H1 (cell line): ENCODE data around the gene BCL11A. TPM values are rescaled to one million over a fixed set of nuclear protein-coding genes. Genes with fewer than 3 reads are reported as not detected.
A peak's percentile ranks its signal among the peaks of the same experiment; 100 is the strongest.

ENCODE experiments used
- CTCF ChIA-PET: fragments of 300-600 bp; sonication (Branson Sonifier 250); formaldehyde crosslinking; loops from one replicate; lab custom pipeline; 2021; ENCODE audit not compliant: partially characterized antibody; lab: Charles Lee
- POLR2A ChIA-PET: fragments of 300-600 bp; sonication (Branson Sonifier 250); formaldehyde crosslinking; loops from one replicate; lab custom pipeline; 2021; ENCODE audit warnings: inconsistent platforms; ENCODE audit not compliant: partially characterized antibody; lab: Charles Lee
- DNase-seq, 2 experiments: peaks; one replicate each; pipeline versions ENCODE4 v3.0.0 to v3.0.0-alpha.2; 2010 to 2022; ENCODE audit warnings: low spot score in 2 of 2, low read depth in 1 of 2, mixed read lengths in 1 of 2
- FAIRE-seq: peaks from 2 replicates; lab custom pipeline; 2011; peaks lifted over from hg19 to GRCh38; lab: Jason Lieb, UNC
- H2AFZ ChIP-seq: 2 replicates; pipeline ENCODE4 v1.8.1; 2012; ENCODE audit warnings: low read length, inconsistent platforms
- H2AK5ac ChIP-seq: 2 replicates; pipeline ENCODE4 v1.6.1; 2013; ENCODE audit warnings: low read depth, low read length
- H2BK120ac ChIP-seq: replicated peaks from 2 replicates; pipeline ENCODE3; 2013; ENCODE audit warnings: low read depth, low read length, inconsistent platforms
- H2BK12ac ChIP-seq: 2 replicates; pipeline ENCODE4 v1.6.1; 2013; ENCODE audit warnings: low read depth, low read length
- H2BK15ac ChIP-seq: 2 replicates; pipeline ENCODE4 v1.6.1; 2013; ENCODE audit warnings: low read length
- H2BK20ac ChIP-seq: 2 replicates; pipeline ENCODE4 v1.6.1; 2013; ENCODE audit warnings: low read length
- H2BK5ac ChIP-seq: 2 replicates; pipeline ENCODE4 v1.6.1; 2013; ENCODE audit warnings: low read depth, low read length
- H3K14ac ChIP-seq: 2 replicates; pipeline ENCODE4 v1.6.1; 2013; ENCODE audit warnings: inconsistent platforms; ENCODE audit not compliant: insufficient read length
- H3K18ac ChIP-seq: 2 replicates; pipeline ENCODE4 v1.6.1; 2013; ENCODE audit warnings: low read length; ENCODE audit errors: extremely low read depth
- H3K23ac ChIP-seq: 2 replicates; pipeline ENCODE4 v1.6.1; 2013; ENCODE audit warnings: inconsistent platforms; ENCODE audit not compliant: insufficient read length
- H3K23me2 ChIP-seq: 2 replicates; pipeline ENCODE4 v1.6.1; 2013; ENCODE audit warnings: low read depth, low read length
- H3K27ac ChIP-seq: 2 replicates; pipeline ENCODE4 v1.6.1; 2011; ENCODE audit warnings: low read depth, low read length, inconsistent platforms
- H3K27me3 ChIP-seq, 4 experiments: replicated peaks in 1 of 4; 1 replicate in 1 of 4; 2 replicates in 3 of 4; pipeline versions ENCODE4 v1.6.1 to v1.8.1; 2011 to 2013; ENCODE audit warnings: low read length in 3 of 4, mild to moderate bottlenecking in 3 of 4, inconsistent platforms in 2 of 4, mixed read lengths in 2 of 4, moderate library complexity in 1 of 4; ENCODE audit not compliant: control insufficient read depth in 3 of 4, insufficient read depth in 3 of 4; ENCODE audit errors: extremely low read depth in 1 of 4
- H3K36me3 ChIP-seq, 4 experiments: 2 replicates each; pipeline versions ENCODE4 v1.6.1 to v1.8.1; 2011 to 2013; ENCODE audit warnings: mild to moderate bottlenecking in 4 of 4, low read length in 3 of 4, moderate library complexity in 2 of 4, control low read depth in 1 of 4, inconsistent platforms in 1 of 4; ENCODE audit not compliant: insufficient read depth in 4 of 4, control insufficient read depth in 2 of 4
- H3K4ac ChIP-seq: replicated peaks from 2 replicates; pipeline ENCODE3; 2013; ENCODE audit warnings: low read length, low read depth, mixed read lengths, inconsistent platforms; ENCODE audit not compliant: insufficient read length
- H3K4me1 ChIP-seq, 4 experiments: replicated peaks in 1 of 4; 1 replicate in 1 of 4; 2 replicates in 3 of 4; pipeline versions ENCODE4 v1.6.1 to v1.8.1; 2011 to 2013; ENCODE audit warnings: low read length in 3 of 4, inconsistent platforms in 2 of 4, mixed read lengths in 1 of 4; ENCODE audit not compliant: insufficient read depth in 4 of 4, control insufficient read depth in 3 of 4
- H3K4me2 ChIP-seq, 2 experiments: 2 replicates each; pipeline versions ENCODE4 v1.6.1 to v1.8.1; 2011 to 2013; ENCODE audit warnings: low read depth in 2 of 2, low read length in 2 of 2, control low read depth in 1 of 2, inconsistent platforms in 1 of 2, mild to moderate bottlenecking in 1 of 2; ENCODE audit not compliant: insufficient read depth in 1 of 2
- H3K4me3 ChIP-seq, 4 experiments: fragments of 200-600, 300-600 bp in 1 of 4; sonication (generic), shearing (Covaris generic), sonication (Bioruptor Twin) in 1 of 4; 2 replicates each; pipeline versions ENCODE4 v1.5.1 to v1.8.1; 2011 to 2016; ENCODE audit warnings: low read length in 4 of 4, low read depth in 3 of 4, control low read depth in 2 of 4, inconsistent platforms in 2 of 4, mild to moderate bottlenecking in 2 of 4, mixed read lengths in 1 of 4, moderate library complexity in 1 of 4; ENCODE audit not compliant: insufficient read depth in 2 of 4; ENCODE audit errors: extremely low read depth in 1 of 4
- H3K56ac ChIP-seq: replicated peaks from 2 replicates; pipeline ENCODE3; 2013; ENCODE audit warnings: low read depth, mild to moderate bottlenecking, mixed read lengths, low read length, inconsistent platforms; ENCODE audit not compliant: insufficient read length
- H3K79me1 ChIP-seq: 2 replicates; pipeline ENCODE4 v1.6.1; 2013; ENCODE audit warnings: low read depth, low read length, control low read depth
- H3K79me2 ChIP-seq, 2 experiments: 2 replicates each; pipeline versions ENCODE4 v1.6.1 to v1.8.1; 2012 to 2013; ENCODE audit warnings: low read length in 2 of 2, mild to moderate bottlenecking in 2 of 2, inconsistent platforms in 1 of 2; ENCODE audit not compliant: insufficient read depth in 2 of 2, control insufficient read depth in 1 of 2
- H3K9ac ChIP-seq, 4 experiments: replicated peaks in 1 of 4; 1 replicate in 1 of 4; 2 replicates in 3 of 4; pipeline versions ENCODE4 v1.6.1 to v1.8.1; 2011 to 2013; ENCODE audit warnings: low read depth in 3 of 4, low read length in 3 of 4, control low read depth in 2 of 4, mild to moderate bottlenecking in 2 of 4, moderate library complexity in 2 of 4, inconsistent platforms in 1 of 4; ENCODE audit errors: extremely low read depth in 1 of 4
- H3K9me3 ChIP-seq, 2 experiments: 2 replicates each; pipeline versions ENCODE4 v1.6.1 to v1.8.1; 2012 to 2013; ENCODE audit warnings: mild to moderate bottlenecking in 2 of 2, moderate library complexity in 2 of 2, control low read depth in 1 of 2, inconsistent platforms in 1 of 2, low read depth in 1 of 2, low read length in 1 of 2, mixed read lengths in 1 of 2; ENCODE audit not compliant: insufficient read depth in 2 of 2
- H4K20me1 ChIP-seq, 2 experiments: replicated peaks in 1 of 2; 2 replicates each; pipeline versions ENCODE3 to v1.8.1; 2011 to 2013; ENCODE audit warnings: inconsistent platforms in 2 of 2, low read length in 2 of 2, mild to moderate bottlenecking in 1 of 2; ENCODE audit not compliant: insufficient read depth in 2 of 2, control insufficient read depth in 1 of 2
- H4K5ac ChIP-seq: 2 replicates; pipeline ENCODE4 v1.6.1; 2013; ENCODE audit warnings: low read length, low read depth, mixed read lengths, inconsistent platforms; ENCODE audit not compliant: insufficient read length
- H4K8ac ChIP-seq: 2 replicates; pipeline ENCODE4 v1.8.0; 2013; ENCODE audit warnings: mild to moderate bottlenecking, moderate library complexity, low read length, inconsistent platforms; ENCODE audit not compliant: insufficient read depth; ENCODE audit errors: extremely low read depth
- H4K91ac ChIP-seq: replicated peaks from 2 replicates; pipeline ENCODE3; 2013; ENCODE audit warnings: low read length, mixed read lengths, inconsistent platforms; ENCODE audit not compliant: insufficient read length
- ATF2 ChIP-seq: IDR thresholded peaks from 2 replicates; pipeline ENCODE4 v1.6.1; 2012; ENCODE audit warnings: low read length, inconsistent platforms
- CHD2 ChIP-seq: IDR thresholded peaks from 2 replicates; pipeline ENCODE4 v1.6.1; 2012; ENCODE audit warnings: low read length, improper control_type of control experiment
- JUN ChIP-seq: IDR thresholded peaks from 2 replicates; pipeline ENCODE4 v1.6.1; 2011; ENCODE audit warnings: low read depth, mild to moderate bottlenecking, improper control_type of control experiment, low read length
- NRF1 ChIP-seq: IDR thresholded peaks from 2 replicates; pipeline ENCODE4 v1.6.1; 2011; ENCODE audit warnings: mild to moderate bottlenecking, low read depth, low read length, improper control_type of control experiment
- PHF8 ChIP-seq: fragments of 200-600 bp; sonication (generic); conservative IDR thresholded peaks from 2 replicates; pipeline ENCODE4 v1.7.1; 2012; ENCODE audit warnings: low read depth, mild to moderate bottlenecking, inconsistent platforms, low read length, moderate library complexity
- POU5F1 ChIP-seq: IDR thresholded peaks from 2 replicates; pipeline ENCODE4 v1.6.1; 2011; ENCODE audit warnings: low read depth, mild to moderate bottlenecking, low read length, moderate library complexity
- RNF2 ChIP-seq: fragments of 200-900, 300-1000 bp; sonication (generic); IDR thresholded peaks from 2 replicates; pipeline ENCODE4 v1.7.1; 2016; ENCODE audit warnings: borderline replicate concordance, low read depth, mild to moderate bottlenecking, antibody characterized with exemption, low read length; ENCODE audit not compliant: poor library complexity, severe bottlenecking; ENCODE audit errors: missing control alignments
- SAP30 ChIP-seq: fragments of 300-600 bp; sonication (generic); IDR thresholded peaks from 2 replicates; pipeline ENCODE4 v1.7.1; 2012; ENCODE audit warnings: low read length, moderate library complexity, mild to moderate bottlenecking, inconsistent platforms; ENCODE audit not compliant: insufficient read depth, insufficient replicate concordance
- TAF1 ChIP-seq: IDR thresholded peaks from 2 replicates; pipeline ENCODE4 v1.6.1; 2011; ENCODE audit warnings: mild to moderate bottlenecking, low read depth, low read length
- TCF12 ChIP-seq: IDR thresholded peaks from 2 replicates; pipeline ENCODE4 v1.6.1; 2011; ENCODE audit warnings: low read depth, mild to moderate bottlenecking, low read length
- ZNF274 ChIP-seq: IDR thresholded peaks from 2 replicates; pipeline ENCODE4 v1.7.0; 2012; ENCODE audit warnings: low read length, borderline replicate concordance; ENCODE audit errors: extremely low read depth
- WGBS, 2 experiments: shearing (Covaris generic) in 1 of 2; methylation state at CpG; one replicate each; pipeline versions ENCODE4 v1.1.6 to v1.1.7; 2013 to 2015; ENCODE audit warnings: low lambda C conversion rate in 2 of 2, mixed read lengths in 2 of 2, inconsistent platforms in 1 of 2, low coverage in 1 of 2, missing lambda C conversion rate in 1 of 2; ENCODE audit not compliant: insufficient replicate concordance in 2 of 2, insufficient coverage in 1 of 2, insufficient read length in 1 of 2; ENCODE audit errors: extremely low coverage in 1 of 2, missing lambda C conversion rate in 1 of 2; 5-methylcytosine and 5-hydroxymethylcytosine counted together
- polyA plus RNA-seq, 7 experiments: library from polyadenylated mRNA; depleted of rRNA in 3 of 7; stranded (reverse) in 5 of 7; unstranded in 2 of 7; fragments of >200 nt in 5 of 7; fragments of 200-250 nt in 2 of 7; gene quantifications; 1 replicate in 5 of 7; 2 replicates in 1 of 7; 4 replicates in 1 of 7; pipeline versions ENCODE4 v1.2.1 to v1.2.3, GENCODE V29; 2011 to 2013; ENCODE audit warnings: missing spikeins in 2 of 7, mixed read lengths in 2 of 7
- total RNA-seq: library from RNA; stranded (reverse); fragmentation: NEBNext Ultra II Directional; extraction: Animal tissue kit (Norgen Biotek cat#: 25700); gene quantifications from 2 replicates; pipeline ENCODE4 v1.2.1, GENCODE V29; 2021

BCL11A gene
- total and polyA plus RNA-seq, 2 of the 8 experiments (the other 6 are each of a cell fraction or from before 2014, with no cell fraction given) = 11.9 to 59.3 TPM

GRCh38 chr2:60544062-60544461 lies 9.4 kb downstream of the BCL11A start:
- Histone ChIP-seq H3K9ac (no peak overlapping the region), H2AFZ (no peak overlapping the region), H2BK15ac (no peak overlapping the region), H3K27me3 (peaks cover 0 to 1% (median 0%) of the 10 kb centered on the region in 4 experiments; a peak in 1 of 7 replicates), H2BK5ac (no peak overlapping the region), H3K14ac (no peak overlapping the region), H2BK12ac (no peak overlapping the region), H3K23me2 (no peaks in the 10 kb centered on the region), H3K36me3 (peaks cover 16 to 58% (median 25%) of the 10 kb centered on the region in 4 experiments), H3K9me3 (no peaks in the 10 kb centered on the region), H2BK20ac (no peak overlapping the region), H3K56ac (no peak overlapping the region), H3K4me2 (0 out of 4 replicates have a peak overlapping the region, but pooled peaks of 1 of the 2 experiments have one; percentile 9), H2BK120ac (no peak overlapping the region), H4K91ac (no peak overlapping the region), H4K8ac (no peak overlapping the region), H3K27ac (no peak overlapping the region), H3K79me1 (peaks cover 7% of the 10 kb centered on the region; the same call in 1 of the 2 replicates), H3K79me2 (peaks cover 6 to 99% of the 10 kb centered on the region in 2 experiments; a peak in 3 of 4 replicates), H3K4me1 (peaks cover 5 to 22% (median 16%) of the 10 kb centered on the region in 4 experiments; a peak in 5 of 7 replicates), H4K20me1 (peaks cover 21 to 30% of the 10 kb centered on the region in 2 experiments), H2AK5ac (no peak overlapping the region), H4K5ac (no peak overlapping the region), H3K4ac (no peak overlapping the region), H3K18ac (no peak overlapping the region), H3K4me3 (no peak overlapping the region), H3K23ac (no peak overlapping the region)
- ChIA-PET POLR2A (interaction anchor here (0.8 to 1.5 kb wide), 3 partner anchors 10 to 23 kb away, joined by 3 to 7 read pairs (median 4); no protein-coding TSS in a partner anchor), CTCF (interaction anchor here (0.9 to 1.5 kb wide), 3 partner anchors 33 to 84 kb away, joined by 3 to 4 read pairs (median 3); no protein-coding TSS in a partner anchor)
- DNase-seq = no peak
- WGBS, 2 experiments = 69% methylated on average over 7 of the region's 7 CpGs; no CpG with 5 or more reads in 1 of the 2 experiments
- peak; percentile 48 for FAIRE-seq
- TF ChIP-seq ATF2 = no peak
- TF ChIP-seq TAF1 = no peak
- TF ChIP-seq RNF2 = no peak
- TF ChIP-seq NRF1 = no peak
- TF ChIP-seq PHF8 = no peak
- TF ChIP-seq SAP30 = no peak
- no peak for TF ChIP-seq POU5F1
- TF ChIP-seq ZNF274 = no peak
- no peak for TF ChIP-seq TCF12
- no peak for TF ChIP-seq JUN
- TF ChIP-seq CHD2 = no peak
